ENCODE measurements around the gene SLC35G6. TPM values are rescaled to one million over a fixed set of nuclear protein-coding genes. Genes with fewer than 3 reads are reported as not detected.

The SLC35G6 gene
- total and polyA plus RNA-seq, 2 experiments from 2014 or later: 0.16 TPM; not detected in 1

DNA sequence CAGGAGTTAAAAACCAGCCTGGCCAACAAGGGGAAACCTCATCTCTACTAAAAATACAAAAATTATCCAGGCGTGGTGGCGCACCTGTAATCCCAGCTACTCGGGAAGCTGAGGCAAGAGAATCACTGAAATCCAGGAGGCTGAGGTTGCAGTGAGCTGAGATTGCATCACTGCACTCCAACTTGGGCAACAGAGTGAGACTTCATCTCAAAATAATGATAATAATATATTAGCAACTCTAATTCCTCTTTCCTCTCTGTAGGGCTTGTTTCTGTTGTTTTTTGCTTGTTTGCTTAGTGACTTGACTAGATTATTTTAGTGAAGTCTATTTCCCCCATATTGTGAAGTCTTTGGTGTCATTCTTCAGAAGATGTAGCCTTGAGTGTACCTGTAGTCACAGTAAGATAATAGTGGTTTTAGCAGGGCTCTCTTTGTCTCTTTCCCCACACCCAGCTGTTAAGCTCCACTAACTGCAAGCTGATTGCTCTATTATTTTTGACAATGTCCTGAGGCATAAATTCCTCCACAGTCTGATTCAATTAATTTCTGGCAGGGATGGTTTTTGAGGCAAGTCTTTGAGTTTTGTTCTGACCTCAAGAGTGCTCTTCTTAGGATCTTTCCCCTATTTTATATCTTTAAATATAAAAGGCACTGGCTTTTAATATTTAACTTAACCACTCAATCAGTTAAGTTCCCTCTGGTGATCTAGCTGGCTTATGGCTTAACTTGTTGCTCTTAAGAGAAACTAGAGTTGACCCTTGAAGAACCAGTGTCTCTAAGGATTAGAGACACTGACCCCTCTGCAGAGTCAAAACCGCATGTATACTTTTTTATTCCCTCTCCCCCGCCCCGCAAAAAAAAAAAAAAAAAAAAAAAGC lies 49.0 kb downstream of the SLC35G6 start (continued):
- TF ChIP-seq, protein P1, sequence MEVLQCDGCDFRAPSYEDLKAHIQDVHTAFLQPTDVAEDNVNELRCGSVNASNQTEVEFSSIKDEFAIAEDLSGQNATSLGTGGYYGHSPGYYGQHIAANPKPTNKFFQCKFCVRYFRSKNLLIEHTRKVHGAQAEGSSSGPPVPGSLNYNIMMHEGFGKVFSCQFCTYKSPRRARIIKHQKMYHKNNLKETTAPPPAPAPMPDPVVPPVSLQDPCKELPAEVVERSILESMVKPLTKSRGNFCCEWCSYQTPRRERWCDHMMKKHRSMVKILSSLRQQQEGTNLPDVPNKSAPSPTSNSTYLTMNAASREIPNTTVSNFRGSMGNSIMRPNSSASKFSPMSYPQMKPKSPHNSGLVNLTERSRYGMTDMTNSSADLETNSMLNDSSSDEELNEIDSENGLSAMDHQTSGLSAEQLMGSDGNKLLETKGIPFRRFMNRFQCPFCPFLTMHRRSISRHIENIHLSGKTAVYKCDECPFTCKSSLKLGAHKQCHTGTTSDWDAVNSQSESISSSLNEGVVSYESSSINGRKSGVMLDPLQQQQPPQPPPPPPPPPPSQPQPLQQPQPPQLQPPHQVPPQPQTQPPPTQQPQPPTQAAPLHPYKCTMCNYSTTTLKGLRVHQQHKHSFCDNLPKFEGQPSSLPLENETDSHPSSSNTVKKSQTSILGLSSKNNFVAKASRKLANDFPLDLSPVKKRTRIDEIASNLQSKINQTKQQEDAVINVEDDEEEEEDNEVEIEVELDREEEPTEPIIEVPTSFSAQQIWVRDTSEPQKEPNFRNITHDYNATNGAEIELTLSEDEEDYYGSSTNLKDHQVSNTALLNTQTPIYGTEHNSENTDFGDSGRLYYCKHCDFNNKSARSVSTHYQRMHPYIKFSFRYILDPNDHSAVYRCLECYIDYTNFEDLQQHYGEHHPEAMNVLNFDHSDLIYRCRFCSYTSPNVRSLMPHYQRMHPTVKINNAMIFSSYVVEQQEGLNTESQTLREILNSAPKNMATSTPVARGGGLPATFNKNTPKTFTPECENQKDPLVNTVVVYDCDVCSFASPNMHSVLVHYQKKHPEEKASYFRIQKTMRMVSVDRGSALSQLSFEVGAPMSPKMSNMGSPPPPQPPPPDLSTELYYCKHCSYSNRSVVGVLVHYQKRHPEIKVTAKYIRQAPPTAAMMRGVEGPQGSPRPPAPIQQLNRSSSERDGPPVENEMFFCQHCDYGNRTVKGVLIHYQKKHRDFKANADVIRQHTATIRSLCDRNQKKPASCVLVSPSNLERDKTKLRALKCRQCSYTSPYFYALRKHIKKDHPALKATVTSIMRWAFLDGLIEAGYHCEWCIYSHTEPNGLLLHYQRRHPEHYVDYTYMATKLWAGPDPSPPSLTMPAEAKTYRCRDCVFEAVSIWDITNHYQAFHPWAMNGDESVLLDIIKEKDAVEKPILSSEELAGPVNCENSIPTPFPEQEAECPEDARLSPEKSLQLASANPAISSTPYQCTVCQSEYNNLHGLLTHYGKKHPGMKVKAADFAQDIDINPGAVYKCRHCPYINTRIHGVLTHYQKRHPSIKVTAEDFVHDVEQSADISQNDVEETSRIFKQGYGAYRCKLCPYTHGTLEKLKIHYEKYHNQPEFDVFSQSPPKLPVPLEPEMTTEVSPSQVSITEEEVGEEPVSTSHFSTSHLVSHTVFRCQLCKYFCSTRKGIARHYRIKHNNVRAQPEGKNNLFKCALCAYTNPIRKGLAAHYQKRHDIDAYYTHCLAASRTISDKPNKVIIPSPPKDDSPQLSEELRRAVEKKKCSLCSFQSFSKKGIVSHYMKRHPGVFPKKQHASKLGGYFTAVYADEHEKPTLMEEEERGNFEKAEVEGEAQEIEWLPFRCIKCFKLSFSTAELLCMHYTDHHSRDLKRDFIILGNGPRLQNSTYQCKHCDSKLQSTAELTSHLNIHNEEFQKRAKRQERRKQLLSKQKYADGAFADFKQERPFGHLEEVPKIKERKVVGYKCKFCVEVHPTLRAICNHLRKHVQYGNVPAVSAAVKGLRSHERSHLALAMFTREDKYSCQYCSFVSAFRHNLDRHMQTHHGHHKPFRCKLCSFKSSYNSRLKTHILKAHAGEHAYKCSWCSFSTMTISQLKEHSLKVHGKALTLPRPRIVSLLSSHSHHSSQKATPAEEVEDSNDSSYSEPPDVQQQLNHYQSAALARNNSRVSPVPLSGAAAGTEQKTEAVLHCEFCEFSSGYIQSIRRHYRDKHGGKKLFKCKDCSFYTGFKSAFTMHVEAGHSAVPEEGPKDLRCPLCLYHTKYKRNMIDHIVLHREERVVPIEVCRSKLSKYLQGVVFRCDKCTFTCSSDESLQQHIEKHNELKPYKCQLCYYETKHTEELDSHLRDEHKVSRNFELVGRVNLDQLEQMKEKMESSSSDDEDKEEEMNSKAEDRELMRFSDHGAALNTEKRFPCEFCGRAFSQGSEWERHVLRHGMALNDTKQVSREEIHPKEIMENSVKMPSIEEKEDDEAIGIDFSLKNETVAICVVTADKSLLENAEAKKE (CRISPR knock-in tag; IDR thresholded peaks at IDR 0.05): no peak
- no peak for TF ChIP-seq POLR2AphosphoS5 (IDR thresholded peaks at IDR 0.05; ENCODE audit: low read depth)
- TF ChIP-seq EZH2 (IDR thresholded peaks at IDR 0.05; ENCODE audit: low read depth, unreplicated experiment): no peak
- no peak for TF ChIP-seq JUNB (IDR thresholded peaks at IDR 0.05; ENCODE audit: unreplicated experiment)
- no peak for TF ChIP-seq ZNF331 (CRISPR knock-in tag; IDR thresholded peaks at IDR 0.05; ENCODE audit: low read depth)

Other genes with a start within 250 kb of the SLC35G6 start
Only the 30 nearest of the 40 such genes appear.
- 10.2 and 13.6 TPM in 2 replicates for gene SLC2A4, start 199.7 kb upstream of the SLC35G6 start, total RNA-seq (2014; rRNA removed; shearing (Covaris generic))
- 6.3 and 6.9 TPM in 2 replicates for gene SLC2A4, start 199.7 kb upstream of the SLC35G6 start, polyA plus RNA-seq (2016; fragmentation: Nextera tagmentation; extraction: Ambion mirVana)
- 20.6 and 36.5 TPM in 2 replicates for gene YBX2, start 186.8 kb upstream of the SLC35G6 start, total RNA-seq (2014; rRNA removed; shearing (Covaris generic))
- gene YBX2, start 186.8 kb upstream of the SLC35G6 start, polyA plus RNA-seq (2016; fragmentation: Nextera tagmentation; extraction: Ambion mirVana): 22.1 and 22.5 TPM in 2 replicates
- 791 and 833 TPM in 2 replicates for gene EIF5A, start 173.8 kb upstream of the SLC35G6 start, total RNA-seq (2014; rRNA removed; shearing (Covaris generic))
- 1,562 and 1,621 TPM in 2 replicates for gene EIF5A, start 173.8 kb upstream of the SLC35G6 start, polyA plus RNA-seq (2016; fragmentation: Nextera tagmentation; extraction: Ambion mirVana)
- 64.8 and 83.4 TPM in 2 replicates for gene GPS2, start 166.1 kb upstream of the SLC35G6 start, total RNA-seq (2014; rRNA removed; shearing (Covaris generic))
- gene GPS2, start 166.1 kb upstream of the SLC35G6 start, polyA plus RNA-seq (2016; fragmentation: Nextera tagmentation; extraction: Ambion mirVana): 117 and 122 TPM in 2 replicates
- 36.8 and 42.3 TPM in 2 replicates for gene NEURL4, start 152.1 kb upstream of the SLC35G6 start, total RNA-seq (2014; rRNA removed; shearing (Covaris generic))
- 6.3 and 6.7 TPM in 2 replicates for gene NEURL4, start 152.1 kb upstream of the SLC35G6 start, polyA plus RNA-seq (2016; fragmentation: Nextera tagmentation; extraction: Ambion mirVana)
- 30.7 and 35.8 TPM in 2 replicates for gene ACAP1, start 144.9 kb upstream of the SLC35G6 start, total RNA-seq (2014; rRNA removed; shearing (Covaris generic))
- 40.1 and 43.9 TPM in 2 replicates for gene ACAP1, start 144.9 kb upstream of the SLC35G6 start, polyA plus RNA-seq (2016; fragmentation: Nextera tagmentation; extraction: Ambion mirVana)
- 7.7 and 8.8 TPM in 2 replicates for gene KCTD11, start 129.3 kb upstream of the SLC35G6 start, total RNA-seq (2014; rRNA removed; shearing (Covaris generic))
- 2.2 and 2.3 TPM in 2 replicates for gene KCTD11, start 129.3 kb upstream of the SLC35G6 start, polyA plus RNA-seq (2016; fragmentation: Nextera tagmentation; extraction: Ambion mirVana)
- not detected in 2 replicates for gene TMEM95, start 126.3 kb upstream of the SLC35G6 start, total RNA-seq (2014; rRNA removed; shearing (Covaris generic))
- not detected in 2 replicates for gene TMEM95, start 126.3 kb upstream of the SLC35G6 start, polyA plus RNA-seq (2016; fragmentation: Nextera tagmentation; extraction: Ambion mirVana)
- gene TNK1, start 100.4 kb upstream of the SLC35G6 start, total RNA-seq (2014; rRNA removed; shearing (Covaris generic)): 8.9 and 15.0 TPM in 2 replicates
- gene TNK1, start 100.4 kb upstream of the SLC35G6 start, polyA plus RNA-seq (2016; fragmentation: Nextera tagmentation; extraction: Ambion mirVana): 6.1 TPM in 2 replicates
- 34.3 and 41.7 TPM in 2 replicates for gene PLSCR3, start 86.9 kb upstream of the SLC35G6 start, total RNA-seq (2014; rRNA removed; shearing (Covaris generic))
- gene PLSCR3, start 86.9 kb upstream of the SLC35G6 start, polyA plus RNA-seq (2016; fragmentation: Nextera tagmentation; extraction: Ambion mirVana): 29.5 and 30.0 TPM in 2 replicates
- 127 and 138 TPM in 2 replicates for gene TMEM256, start 77.3 kb upstream of the SLC35G6 start, total RNA-seq (2014; rRNA removed; shearing (Covaris generic))
- gene TMEM256, start 77.3 kb upstream of the SLC35G6 start, polyA plus RNA-seq (2016; fragmentation: Nextera tagmentation; extraction: Ambion mirVana): 197 and 227 TPM in 2 replicates
- gene NLGN2, start 73.6 kb upstream of the SLC35G6 start, total RNA-seq (2014; rRNA removed; shearing (Covaris generic)): 26.8 and 38.7 TPM in 2 replicates
- 14.4 TPM in 2 replicates for gene NLGN2, start 73.6 kb upstream of the SLC35G6 start, polyA plus RNA-seq (2016; fragmentation: Nextera tagmentation; extraction: Ambion mirVana)
- gene SPEM1, start 61.1 kb upstream of the SLC35G6 start, total RNA-seq (2014; rRNA removed; shearing (Covaris generic)): not detected in 2 replicates
- gene SPEM1, start 61.1 kb upstream of the SLC35G6 start, polyA plus RNA-seq (2016; fragmentation: Nextera tagmentation; extraction: Ambion mirVana): not detected in 2 replicates
- not detected in 2 replicates for gene SPEM2, start 55.8 kb upstream of the SLC35G6 start, total RNA-seq (2014; rRNA removed; shearing (Covaris generic))
- not detected in 2 replicates for gene SPEM2, start 55.8 kb upstream of the SLC35G6 start, polyA plus RNA-seq (2016; fragmentation: Nextera tagmentation; extraction: Ambion mirVana)
- not detected in 2 replicates for gene SPEM3, start 52.6 kb upstream of the SLC35G6 start, total RNA-seq (2014; rRNA removed; shearing (Covaris generic))
- gene SPEM3, start 52.6 kb upstream of the SLC35G6 start, polyA plus RNA-seq (2016; fragmentation: Nextera tagmentation; extraction: Ambion mirVana): not detected in 2 replicates
- gene TMEM102, start 46.0 kb upstream of the SLC35G6 start, total RNA-seq (2014; rRNA removed; shearing (Covaris generic)): 15.1 and 23.2 TPM in 2 replicates
- 6.1 and 6.4 TPM in 2 replicates for gene TMEM102, start 46.0 kb upstream of the SLC35G6 start, polyA plus RNA-seq (2016; fragmentation: Nextera tagmentation; extraction: Ambion mirVana)
- 16.6 TPM in 2 replicates for gene FGF11, start 41.9 kb upstream of the SLC35G6 start, total RNA-seq (2014; rRNA removed; shearing (Covaris generic))
- 11.1 and 13.3 TPM in 2 replicates for gene FGF11, start 41.9 kb upstream of the SLC35G6 start, polyA plus RNA-seq (2016; fragmentation: Nextera tagmentation; extraction: Ambion mirVana)
- 11.2 and 12.0 TPM in 2 replicates for gene CHRNB1, start 36.4 kb upstream of the SLC35G6 start, total RNA-seq (2014; rRNA removed; shearing (Covaris generic))
- gene CHRNB1, start 36.4 kb upstream of the SLC35G6 start, polyA plus RNA-seq (2016; fragmentation: Nextera tagmentation; extraction: Ambion mirVana): 10.0 and 11.1 TPM in 2 replicates
- gene ZBTB4, start 1.8 kb upstream of the SLC35G6 start, total RNA-seq (2014; rRNA removed; shearing (Covaris generic)): 6.9 and 11.2 TPM in 2 replicates
- 3.6 and 4.2 TPM in 2 replicates for gene ZBTB4, start 1.8 kb upstream of the SLC35G6 start, polyA plus RNA-seq (2016; fragmentation: Nextera tagmentation; extraction: Ambion mirVana)
- gene POLR2A, start 2.9 kb downstream of the SLC35G6 start, total RNA-seq (2014; rRNA removed; shearing (Covaris generic)): 136 and 151 TPM in 2 replicates
- 56.8 and 58.1 TPM in 2 replicates for gene POLR2A, start 2.9 kb downstream of the SLC35G6 start, polyA plus RNA-seq (2016; fragmentation: Nextera tagmentation; extraction: Ambion mirVana)
- 1.6 and 6.0 TPM in 2 replicates for gene TNFSF12, start 67.6 kb downstream of the SLC35G6 start, total RNA-seq (2014; rRNA removed; shearing (Covaris generic))
- 3.5 and 5.1 TPM in 2 replicates for gene TNFSF12, start 67.6 kb downstream of the SLC35G6 start, polyA plus RNA-seq (2016; fragmentation: Nextera tagmentation; extraction: Ambion mirVana)
- 1.5 TPM in 1 of 2 replicates, not detected in the other for gene TNFSF13, start 77.3 kb downstream of the SLC35G6 start, total RNA-seq (2014; rRNA removed; shearing (Covaris generic))
- gene TNFSF13, start 77.3 kb downstream of the SLC35G6 start, polyA plus RNA-seq (2016; fragmentation: Nextera tagmentation; extraction: Ambion mirVana): 1.9 and 2.2 TPM in 2 replicates
- gene SENP3, start 80.5 kb downstream of the SLC35G6 start, total RNA-seq (2014; rRNA removed; shearing (Covaris generic)): 125 and 138 TPM in 2 replicates
- 5.5 and 6.5 TPM in 2 replicates for gene SENP3, start 80.5 kb downstream of the SLC35G6 start, polyA plus RNA-seq (2016; fragmentation: Nextera tagmentation; extraction: Ambion mirVana)
- 0.62 TPM in 1 of 2 replicates, not detected in the other for gene CD68, start 98.2 kb downstream of the SLC35G6 start, total RNA-seq (2014; rRNA removed; shearing (Covaris generic))
- gene CD68, start 98.2 kb downstream of the SLC35G6 start, polyA plus RNA-seq (2016; fragmentation: Nextera tagmentation; extraction: Ambion mirVana): not detected in 2 replicates
- 196 and 216 TPM in 2 replicates for gene MPDU1, start 102.4 kb downstream of the SLC35G6 start, total RNA-seq (2014; rRNA removed; shearing (Covaris generic))
- 65.1 and 65.8 TPM in 2 replicates for gene MPDU1, start 102.4 kb downstream of the SLC35G6 start, polyA plus RNA-seq (2016; fragmentation: Nextera tagmentation; extraction: Ambion mirVana)
- gene SOX15, start 108.6 kb downstream of the SLC35G6 start, total RNA-seq (2014; rRNA removed; shearing (Covaris generic)): 23.6 and 43.0 TPM in 2 replicates
- gene SOX15, start 108.6 kb downstream of the SLC35G6 start, polyA plus RNA-seq (2016; fragmentation: Nextera tagmentation; extraction: Ambion mirVana): 29.9 and 37.7 TPM in 2 replicates
- gene FXR2, start 133.5 kb downstream of the SLC35G6 start, total RNA-seq (2014; rRNA removed; shearing (Covaris generic)): 20.3 and 24.4 TPM in 2 replicates
- 8.6 and 10.9 TPM in 2 replicates for gene FXR2, start 133.5 kb downstream of the SLC35G6 start, polyA plus RNA-seq (2016; fragmentation: Nextera tagmentation; extraction: Ambion mirVana)
- gene SAT2, start 146.4 kb downstream of the SLC35G6 start, total RNA-seq (2014; rRNA removed; shearing (Covaris generic)): 52.7 and 56.7 TPM in 2 replicates
- 69.4 and 74.4 TPM in 2 replicates for gene SAT2, start 146.4 kb downstream of the SLC35G6 start, polyA plus RNA-seq (2016; fragmentation: Nextera tagmentation; extraction: Ambion mirVana)
- gene SHBG, start 148.7 kb downstream of the SLC35G6 start, total RNA-seq (2014; rRNA removed; shearing (Covaris generic)): 0.38 and 0.66 TPM in 2 replicates
- gene SHBG, start 148.7 kb downstream of the SLC35G6 start, polyA plus RNA-seq (2016; fragmentation: Nextera tagmentation; extraction: Ambion mirVana): 0.48 and 0.90 TPM in 2 replicates
- gene ATP1B2, start 169.5 kb downstream of the SLC35G6 start, total RNA-seq (2014; rRNA removed; shearing (Covaris generic)): 11.2 and 14.9 TPM in 2 replicates
- gene ATP1B2, start 169.5 kb downstream of the SLC35G6 start, polyA plus RNA-seq (2016; fragmentation: Nextera tagmentation; extraction: Ambion mirVana): 33.1 and 35.3 TPM in 2 replicates

All from GM23338 (cell line).